Ishikawa (cell line): ENCODE measurements around the gene PHLDA2.

Experiments
- CEBPB ChIP-seq: IDR thresholded peaks from 2 replicates; pipeline ENCODE4 v1.6.1; 2012
- CREB1 ChIP-seq: IDR thresholded peaks from 2 replicates; pipeline ENCODE4 v1.6.1; 2012; ENCODE audit warnings: low read depth
- EGR1 ChIP-seq: IDR thresholded peaks from 2 replicates; pipeline ENCODE4 v1.6.1; 2012
- EP300 ChIP-seq: IDR thresholded peaks from 2 replicates; pipeline ENCODE4 v1.6.1; 2012; ENCODE audit warnings: borderline replicate concordance
- FOXM1 ChIP-seq: IDR thresholded peaks from 2 replicates; pipeline ENCODE4 v1.6.1; 2012; ENCODE audit warnings: low read depth, borderline replicate concordance
- NFIC ChIP-seq: IDR thresholded peaks from 2 replicates; pipeline ENCODE4 v1.6.1; 2012
- RAD21 ChIP-seq: IDR thresholded peaks from 2 replicates; pipeline ENCODE4 v1.6.1; 2012; ENCODE audit warnings: low read depth
- TAF1 ChIP-seq: IDR thresholded peaks from 2 replicates; pipeline ENCODE4 v1.6.1; 2012; ENCODE audit warnings: low read depth, mild to moderate bottlenecking
- TCF12 ChIP-seq: IDR thresholded peaks from 2 replicates; pipeline ENCODE4 v1.6.1; 2012; ENCODE audit warnings: low read depth
- TEAD4 ChIP-seq: IDR thresholded peaks from 2 replicates; pipeline ENCODE4 v1.6.1; 2012
- YY1 ChIP-seq: IDR thresholded peaks from 2 replicates; pipeline ENCODE4 v1.6.1; 2012; ENCODE audit warnings: low read depth
- ZBTB7A ChIP-seq: IDR thresholded peaks from 2 replicates; pipeline ENCODE4 v1.6.1; 2012; ENCODE audit warnings: low read depth
- TF ChIP-seq, protein P1 (sequence below): IDR thresholded peaks from 2 replicates; pipeline ENCODE4 v1.6.1; 2012
- TF ChIP-seq, protein P2 (sequence below): IDR thresholded peaks from 2 replicates; pipeline ENCODE4 v1.6.1; 2012
- TF ChIP-seq, protein P3 (sequence below): IDR thresholded peaks from 2 replicates; pipeline ENCODE4 v1.6.1; 2012; ENCODE audit warnings: low read depth, mild to moderate bottlenecking

The PHLDA2 gene

DNA sequence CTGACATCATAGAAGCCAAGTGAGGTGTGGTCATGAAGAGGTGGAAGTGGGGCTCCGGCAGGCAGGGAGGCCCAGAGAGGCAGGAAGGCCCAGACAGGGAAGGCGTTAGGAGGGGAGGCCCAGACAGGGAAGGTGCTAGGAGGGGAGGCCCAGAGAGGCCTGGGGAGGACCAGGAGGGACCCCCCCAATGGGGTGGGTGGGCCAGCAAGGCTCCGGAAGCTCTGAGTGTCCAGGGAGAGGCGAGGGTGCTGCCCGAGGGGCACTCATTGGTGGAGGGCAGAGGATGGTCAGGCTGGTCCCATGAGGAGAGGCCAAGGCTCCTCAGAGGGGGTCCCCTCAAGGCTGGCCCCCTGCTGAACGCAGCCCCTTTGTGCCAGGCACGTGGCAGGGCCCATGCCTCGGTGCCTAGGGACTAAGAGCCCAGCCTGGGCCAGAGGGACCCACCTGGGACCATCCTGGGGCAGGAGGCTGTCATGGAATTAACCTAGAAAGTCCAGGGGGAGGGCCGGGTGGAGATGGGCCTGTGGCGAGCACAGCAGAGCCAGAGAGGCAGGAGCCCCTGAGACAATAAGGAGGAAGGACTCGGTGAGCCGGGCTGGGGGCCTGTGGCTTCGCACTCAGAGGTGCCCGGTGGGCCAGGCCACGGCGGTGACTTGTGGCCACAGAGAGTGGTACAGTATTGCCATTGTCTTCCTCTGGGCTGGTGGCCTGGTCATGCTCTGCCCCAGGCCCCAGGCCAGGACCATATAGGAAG, 12.2 kb downstream of the PHLDA2 start:
- no peak for TF ChIP-seq TEAD4
- no peak for TF ChIP-seq TAF1
- TF ChIP-seq, protein P1, sequence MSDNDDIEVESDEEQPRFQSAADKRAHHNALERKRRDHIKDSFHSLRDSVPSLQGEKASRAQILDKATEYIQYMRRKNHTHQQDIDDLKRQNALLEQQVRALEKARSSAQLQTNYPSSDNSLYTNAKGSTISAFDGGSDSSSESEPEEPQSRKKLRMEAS: no peak
- no peak for TF ChIP-seq FOXM1
- TF ChIP-seq NFIC: no peak
- TF ChIP-seq YY1: no peak
- no peak for TF ChIP-seq RAD21
- TF ChIP-seq, protein P2, sequence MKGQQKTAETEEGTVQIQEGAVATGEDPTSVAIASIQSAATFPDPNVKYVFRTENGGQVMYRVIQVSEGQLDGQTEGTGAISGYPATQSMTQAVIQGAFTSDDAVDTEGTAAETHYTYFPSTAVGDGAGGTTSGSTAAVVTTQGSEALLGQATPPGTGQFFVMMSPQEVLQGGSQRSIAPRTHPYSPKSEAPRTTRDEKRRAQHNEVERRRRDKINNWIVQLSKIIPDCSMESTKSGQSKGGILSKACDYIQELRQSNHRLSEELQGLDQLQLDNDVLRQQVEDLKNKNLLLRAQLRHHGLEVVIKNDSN: no peak
- no peak for TF ChIP-seq TCF12
- no peak for TF ChIP-seq ZBTB7A
- no peak for TF ChIP-seq EGR1
- no peak for TF ChIP-seq CREB1
- TF ChIP-seq, protein P3, sequence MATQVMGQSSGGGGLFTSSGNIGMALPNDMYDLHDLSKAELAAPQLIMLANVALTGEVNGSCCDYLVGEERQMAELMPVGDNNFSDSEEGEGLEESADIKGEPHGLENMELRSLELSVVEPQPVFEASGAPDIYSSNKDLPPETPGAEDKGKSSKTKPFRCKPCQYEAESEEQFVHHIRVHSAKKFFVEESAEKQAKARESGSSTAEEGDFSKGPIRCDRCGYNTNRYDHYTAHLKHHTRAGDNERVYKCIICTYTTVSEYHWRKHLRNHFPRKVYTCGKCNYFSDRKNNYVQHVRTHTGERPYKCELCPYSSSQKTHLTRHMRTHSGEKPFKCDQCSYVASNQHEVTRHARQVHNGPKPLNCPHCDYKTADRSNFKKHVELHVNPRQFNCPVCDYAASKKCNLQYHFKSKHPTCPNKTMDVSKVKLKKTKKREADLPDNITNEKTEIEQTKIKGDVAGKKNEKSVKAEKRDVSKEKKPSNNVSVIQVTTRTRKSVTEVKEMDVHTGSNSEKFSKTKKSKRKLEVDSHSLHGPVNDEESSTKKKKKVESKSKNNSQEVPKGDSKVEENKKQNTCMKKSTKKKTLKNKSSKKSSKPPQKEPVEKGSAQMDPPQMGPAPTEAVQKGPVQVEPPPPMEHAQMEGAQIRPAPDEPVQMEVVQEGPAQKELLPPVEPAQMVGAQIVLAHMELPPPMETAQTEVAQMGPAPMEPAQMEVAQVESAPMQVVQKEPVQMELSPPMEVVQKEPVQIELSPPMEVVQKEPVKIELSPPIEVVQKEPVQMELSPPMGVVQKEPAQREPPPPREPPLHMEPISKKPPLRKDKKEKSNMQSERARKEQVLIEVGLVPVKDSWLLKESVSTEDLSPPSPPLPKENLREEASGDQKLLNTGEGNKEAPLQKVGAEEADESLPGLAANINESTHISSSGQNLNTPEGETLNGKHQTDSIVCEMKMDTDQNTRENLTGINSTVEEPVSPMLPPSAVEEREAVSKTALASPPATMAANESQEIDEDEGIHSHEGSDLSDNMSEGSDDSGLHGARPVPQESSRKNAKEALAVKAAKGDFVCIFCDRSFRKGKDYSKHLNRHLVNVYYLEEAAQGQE: no peak
- no peak for TF ChIP-seq CEBPB
- TF ChIP-seq EP300: no peak

DNA sequence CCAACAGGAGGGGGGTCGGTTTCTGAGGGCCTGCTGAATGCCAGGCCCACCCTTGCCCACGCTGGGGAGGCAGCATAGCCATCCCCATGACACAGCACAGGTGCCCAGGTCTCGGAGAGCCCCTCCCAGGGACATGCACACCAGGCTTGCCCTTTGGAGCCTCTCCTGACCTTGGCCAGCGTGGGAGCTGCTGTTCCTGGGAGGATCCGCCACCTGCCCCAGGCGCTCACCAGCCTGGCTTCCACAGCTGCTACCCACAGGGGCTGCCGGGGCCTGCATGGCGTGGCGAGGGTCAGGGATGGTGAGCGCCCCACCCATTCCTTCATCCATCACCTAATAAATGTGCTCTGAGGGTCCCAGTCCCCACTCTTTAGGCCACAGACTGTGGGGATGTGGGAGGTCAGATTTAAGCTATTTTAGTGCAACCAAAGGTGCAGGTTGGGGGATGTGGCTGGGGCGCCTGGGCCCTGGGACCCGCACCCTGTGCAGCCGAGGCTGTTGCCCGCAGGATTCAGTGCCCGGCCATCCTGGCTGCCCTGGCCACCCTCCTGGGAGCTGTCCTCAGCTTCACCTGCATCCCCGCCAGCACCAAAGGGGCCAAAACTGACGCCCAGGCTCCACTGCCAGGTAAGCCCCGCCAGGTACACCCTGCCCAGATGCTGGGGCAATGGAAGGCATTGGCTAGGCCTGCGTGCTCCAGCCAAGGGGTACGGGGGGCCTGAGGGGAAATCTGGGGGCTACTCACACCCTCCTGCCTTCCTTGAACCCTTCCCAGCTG, 12.9 kb downstream of the PHLDA2 start:
- TF ChIP-seq, protein P3: no peak
- TF ChIP-seq, protein P2: no peak
- no peak for TF ChIP-seq FOXM1
- TF ChIP-seq CREB1: no peak
- no peak for TF ChIP-seq CEBPB
- TF ChIP-seq TAF1: no peak
- TF ChIP-seq, protein P1: no peak

DNA sequence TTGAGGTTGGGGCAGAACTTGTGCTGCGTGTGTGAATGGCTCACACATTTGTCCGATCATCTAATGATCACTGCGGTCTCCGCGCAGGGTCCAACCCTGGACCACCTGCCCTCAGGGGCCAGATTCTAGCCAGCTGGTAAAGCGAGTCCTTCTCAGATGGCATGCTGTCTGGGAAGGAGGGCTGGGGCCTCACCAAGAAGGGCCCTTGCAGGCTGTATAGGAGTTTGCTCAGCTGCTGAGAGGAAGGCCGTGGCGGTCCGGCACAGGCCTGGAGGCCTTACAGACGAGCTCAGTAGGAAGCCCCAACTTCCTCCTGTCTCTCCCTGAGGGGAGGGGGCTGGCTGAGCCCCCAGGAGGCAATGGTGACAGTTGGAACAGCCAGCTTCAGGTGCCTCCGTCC, 13.7 kb downstream of the PHLDA2 start:
- no peak for TF ChIP-seq CREB1
- TF ChIP-seq TCF12: no peak
- no peak for TF ChIP-seq TEAD4
- TF ChIP-seq CEBPB: no peak
- no peak for TF ChIP-seq TAF1
- TF ChIP-seq, protein P1: no peak
- TF ChIP-seq EGR1: no peak
- TF ChIP-seq, protein P3: no peak
- TF ChIP-seq, protein P2: no peak
- TF ChIP-seq RAD21: no peak
- TF ChIP-seq NFIC: no peak
- no peak for TF ChIP-seq YY1
- TF ChIP-seq FOXM1: no peak
